GM12864 (cell line): ENCODE results near the gene CDT1.

Experiments used
- DNase-seq: peaks from one replicate; pipeline ENCODE4 v3.0.0-alpha.2; 2011; ENCODE audit warnings: low read depth
- H3K4me3 ChIP-seq: 2 replicates; pipeline ENCODE4 v1.5.1; 2011; ENCODE audit warnings: mild to moderate bottlenecking, low read depth, low read length, control low read depth
- TF ChIP-seq, protein P1 (sequence below): IDR thresholded peaks from 2 replicates; pipeline ENCODE4 v1.5.1; 2011; ENCODE audit warnings: low read depth, mild to moderate bottlenecking, moderate library complexity, low read length, control low read depth, inconsistent platforms; ENCODE audit errors: missing control alignments

CDT1 gene

DNA sequence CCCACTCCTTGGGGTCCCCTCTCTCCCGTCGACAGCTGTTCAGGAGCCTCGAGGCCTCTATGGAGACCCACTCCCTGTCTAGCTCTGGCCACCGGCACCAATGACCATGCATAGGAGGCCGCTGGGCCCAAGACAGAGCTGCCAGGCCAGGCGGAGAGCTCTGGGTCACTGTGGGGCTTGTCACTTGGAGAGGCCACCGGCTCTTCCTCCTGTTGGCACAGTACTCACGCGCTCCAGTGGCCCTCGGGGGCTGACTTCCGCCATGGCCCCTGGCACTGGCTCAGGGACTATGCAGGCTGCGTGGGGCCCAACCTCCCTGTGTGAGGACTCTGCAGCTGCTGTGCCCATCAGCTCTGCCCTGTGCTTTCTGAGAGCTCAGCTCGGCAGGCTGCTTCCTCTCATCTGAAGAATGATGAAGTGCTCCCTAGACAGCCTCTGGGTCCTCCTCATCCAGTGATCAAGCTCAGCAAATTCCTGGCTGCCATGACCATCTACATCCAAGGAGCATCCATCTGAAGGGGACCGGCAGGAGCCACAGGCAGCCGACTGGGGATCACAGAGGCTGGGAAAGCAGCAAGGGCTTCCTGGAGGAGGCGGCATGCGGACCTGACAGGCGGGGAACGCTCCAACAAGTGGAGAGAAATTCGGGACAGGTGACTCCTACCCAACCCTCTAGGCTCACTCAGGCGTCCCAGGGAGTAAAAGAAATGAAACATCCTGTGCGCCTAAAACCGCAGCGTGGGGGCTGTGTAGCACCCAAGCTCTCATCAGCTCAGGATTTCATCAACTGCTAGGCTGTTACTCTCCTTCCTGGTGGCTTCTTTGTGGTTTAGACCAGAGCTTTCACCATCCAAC is 36.4 kb downstream of the CDT1 start:
- DNase-seq: no peak
- H3K4me3 ChIP-seq: no peak overlapping the region
- TF ChIP-seq, protein P1, sequence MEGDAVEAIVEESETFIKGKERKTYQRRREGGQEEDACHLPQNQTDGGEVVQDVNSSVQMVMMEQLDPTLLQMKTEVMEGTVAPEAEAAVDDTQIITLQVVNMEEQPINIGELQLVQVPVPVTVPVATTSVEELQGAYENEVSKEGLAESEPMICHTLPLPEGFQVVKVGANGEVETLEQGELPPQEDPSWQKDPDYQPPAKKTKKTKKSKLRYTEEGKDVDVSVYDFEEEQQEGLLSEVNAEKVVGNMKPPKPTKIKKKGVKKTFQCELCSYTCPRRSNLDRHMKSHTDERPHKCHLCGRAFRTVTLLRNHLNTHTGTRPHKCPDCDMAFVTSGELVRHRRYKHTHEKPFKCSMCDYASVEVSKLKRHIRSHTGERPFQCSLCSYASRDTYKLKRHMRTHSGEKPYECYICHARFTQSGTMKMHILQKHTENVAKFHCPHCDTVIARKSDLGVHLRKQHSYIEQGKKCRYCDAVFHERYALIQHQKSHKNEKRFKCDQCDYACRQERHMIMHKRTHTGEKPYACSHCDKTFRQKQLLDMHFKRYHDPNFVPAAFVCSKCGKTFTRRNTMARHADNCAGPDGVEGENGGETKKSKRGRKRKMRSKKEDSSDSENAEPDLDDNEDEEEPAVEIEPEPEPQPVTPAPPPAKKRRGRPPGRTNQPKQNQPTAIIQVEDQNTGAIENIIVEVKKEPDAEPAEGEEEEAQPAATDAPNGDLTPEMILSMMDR: no peak

DNA sequence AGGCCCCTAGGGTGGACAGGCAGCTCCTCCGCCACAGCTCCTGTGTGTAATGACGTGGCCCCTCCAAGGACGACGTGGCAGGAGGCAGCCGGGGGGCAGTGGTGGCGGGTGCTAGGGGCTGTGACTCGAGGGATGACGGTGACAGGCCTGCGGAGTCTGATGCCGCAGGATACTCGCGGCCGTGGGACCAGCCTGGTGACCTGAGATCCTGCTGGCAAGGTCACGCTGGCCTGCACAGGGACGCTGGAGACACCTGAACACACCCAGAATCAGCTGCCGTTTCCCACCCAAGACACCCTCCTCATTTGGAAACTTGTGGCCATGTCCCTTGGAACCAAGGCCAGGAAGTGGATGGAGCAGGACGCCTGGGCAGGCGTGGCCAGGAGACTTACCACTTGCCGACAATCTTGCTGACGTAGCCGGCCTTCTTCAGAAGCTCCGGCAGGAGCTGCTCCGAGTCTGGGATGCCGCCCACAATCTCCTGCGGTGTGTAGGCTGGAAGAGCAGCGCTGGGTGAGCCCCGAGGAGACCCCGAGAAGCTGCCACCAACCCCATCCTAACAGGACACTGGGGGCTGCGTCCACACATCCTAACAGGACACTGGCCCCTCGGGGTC is 37.1 kb downstream of the CDT1 start:
- TF ChIP-seq, protein P1: no peak
- DNase-seq: no peak
- no peak overlapping the region for H3K4me3 ChIP-seq

DNA sequence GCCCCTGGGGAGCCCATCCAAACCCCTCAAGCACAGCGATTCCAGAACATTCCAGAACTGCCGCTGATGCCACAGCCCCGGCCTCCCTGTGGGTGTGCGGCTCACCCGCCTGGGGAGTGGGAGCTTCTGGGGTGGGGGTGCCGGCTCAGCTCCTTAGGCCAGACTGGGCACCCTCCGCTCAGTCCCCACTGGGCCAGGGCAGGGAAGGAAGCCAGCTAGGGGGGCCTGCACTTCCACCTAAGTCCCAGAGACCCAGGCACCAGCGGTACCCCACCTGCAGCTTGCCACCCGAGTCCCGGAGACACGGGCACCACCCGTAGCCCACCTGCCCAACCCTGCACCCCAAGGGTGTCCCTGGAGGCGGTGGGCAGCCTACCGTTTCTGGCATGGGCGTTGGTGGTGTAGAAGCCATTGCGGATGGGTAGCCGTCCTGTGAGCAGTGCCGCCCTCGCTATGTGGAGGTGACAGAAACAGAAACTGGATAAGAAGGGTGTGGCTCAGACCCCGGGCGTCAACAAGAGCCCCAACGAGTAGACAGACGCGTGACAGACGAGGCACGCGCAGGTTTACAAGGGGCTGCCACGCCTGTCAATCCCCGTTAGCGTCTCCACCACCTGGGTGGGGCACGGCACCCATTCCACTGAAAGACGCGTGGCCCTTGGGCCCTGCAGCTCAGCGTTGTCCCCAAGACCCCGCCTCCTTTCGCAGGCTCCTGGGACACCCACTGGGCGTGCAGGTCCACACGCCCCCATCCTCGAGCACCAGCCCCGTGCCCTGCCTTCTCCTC is 38.1 kb downstream of the CDT1 start:
- DNase-seq: no peak
- H3K4me3 ChIP-seq: no peak overlapping the region; the same call in 1 of the 2 replicates

GRCh38 chr16:88842308-88842756 is 38.7 kb downstream of the CDT1 start:
- no peak for DNase-seq
- H3K4me3 ChIP-seq: no peak overlapping the region
- TF ChIP-seq, protein P1: no peak

More for the DNA sequence above, 38.1 kb downstream of the CDT1 start:
- TF ChIP-seq, protein P1: no peak

DNA sequence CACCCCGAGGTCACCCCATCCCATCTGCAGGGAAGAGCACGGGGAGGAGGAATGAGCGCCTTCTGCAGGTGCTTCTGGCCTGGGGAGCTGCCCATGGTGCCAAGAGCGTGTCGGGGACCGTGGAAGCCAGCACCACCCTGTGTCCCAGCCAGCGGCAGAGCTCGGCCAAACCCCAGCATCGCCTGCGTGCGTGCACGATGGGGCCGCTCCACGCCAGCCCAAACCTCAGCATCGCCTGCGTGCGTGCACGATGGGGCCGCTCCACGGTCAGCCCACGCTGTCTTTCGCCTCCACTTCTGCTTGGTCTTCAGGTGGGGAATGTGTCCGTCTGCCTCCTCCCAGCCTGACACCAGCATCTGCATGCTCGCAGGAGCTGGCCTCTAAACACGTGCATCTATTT is 39.2 kb downstream of the CDT1 start:
- no peak overlapping the region for H3K4me3 ChIP-seq
- no peak for DNase-seq
- TF ChIP-seq, protein P1: no peak

- TF ChIP-seq, protein P1: no peak
- H3K4me3 ChIP-seq: no peak overlapping the region
- no peak for DNase-seq
Observed at GRCh38 chr16:88843256-88843655, 39.7 kb downstream of the CDT1 start.
